Measurements from ENCODE around the gene FOXP1. TPM values are rescaled to one million over a fixed set of nuclear protein-coding genes. Genes with fewer than 3 reads are reported as not detected.

FOXP1 gene
- total and polyA plus RNA-seq, 2 experiments from 2014 or later = 37.4 to 59.9 TPM

- Histone ChIP-seq H3K27me3 (replicated peaks; ENCODE audit: insufficient read depth) (no peaks in the 10 kb centered on the region), H3K4me3 (peak overlapping the region; percentile 90), H3K79me2 (ENCODE audit: insufficient read depth) (peaks cover 67% of the 10 kb centered on the region), H3K9me2 (ENCODE audit: insufficient read depth) (no peaks in the 10 kb centered on the region), H3K36me3 (ENCODE audit: low read depth) (no peaks in the 10 kb centered on the region), H4K20me1 (ENCODE audit: insufficient read depth) (no peaks in the 10 kb centered on the region), H3K9me3 (ENCODE audit: low read depth) (no peaks in the 10 kb centered on the region), H3K4me1 (ENCODE audit: insufficient read depth) (peaks cover 47% of the 10 kb centered on the region), H3K9ac (peak overlapping the region; percentile 88), H3F3A (ENCODE audit: insufficient read depth) (peaks cover 51% of the 10 kb centered on the region), H3K27ac (peak overlapping the region; percentile 84), H2AFZ (peak overlapping the region; percentile 64), H3K4me2 (ENCODE audit: unreplicated experiment) (peak overlapping the region; percentile 98)
- DNase-seq = peak; percentile 54
- TF ChIP-seq EZH2 (IDR thresholded peaks at IDR 0.05; ENCODE audit: insufficient read depth, poor library complexity, severe bottlenecking) (no peak), EZH2phosphoT487 (IDR thresholded peaks at IDR 0.05; ENCODE audit: insufficient read depth, low read depth) (no peak)
- in situ Hi-C loops (cut with MboI) = no loop called here
- WGBS, 2 experiments (ENCODE audit: low coverage in 1 of 2, low lambda C conversion rate in 2 of 2, missing lambda C conversion rate in 2 of 2) = 14% methylated on average over 13 of the region's 13 CpGs
These were observed 519.7 kb downstream of the FOXP1 start for GRCh38 chr3:71063773-71064290.

- Histone ChIP-seq H3K4me3 (peak overlapping the region; percentile 90), H3K9me2 (ENCODE audit: insufficient read depth) (no peaks in the 10 kb centered on the region), H3K79me2 (ENCODE audit: insufficient read depth) (peaks cover 74% of the 10 kb centered on the region), H3K27ac (peak overlapping the region; percentile 84), H3K9ac (peak overlapping the region; percentile 88), H4K20me1 (ENCODE audit: insufficient read depth) (no peaks in the 10 kb centered on the region), H3K27me3 (replicated peaks; ENCODE audit: insufficient read depth) (no peaks in the 10 kb centered on the region), H3K4me2 (ENCODE audit: unreplicated experiment) (peak overlapping the region; percentile 98), H3F3A (ENCODE audit: insufficient read depth) (peaks cover 51% of the 10 kb centered on the region), H3K36me3 (ENCODE audit: low read depth) (no peaks in the 10 kb centered on the region), H3K9me3 (ENCODE audit: low read depth) (no peaks in the 10 kb centered on the region), H3K4me1 (ENCODE audit: insufficient read depth) (peaks cover 53% of the 10 kb centered on the region), H2AFZ (no peak overlapping the region)
- in situ Hi-C loops (cut with MboI) = no loop called here
- TF ChIP-seq EZH2 (IDR thresholded peaks at IDR 0.05; ENCODE audit: insufficient read depth, poor library complexity, severe bottlenecking) (no peak), EZH2phosphoT487 (IDR thresholded peaks at IDR 0.05; ENCODE audit: insufficient read depth, low read depth) (no peak)
- 45 to 49% methylated on average over 6 of the region's 6 CpGs for WGBS, 2 experiments (ENCODE audit: low coverage in 1 of 2, low lambda C conversion rate in 2 of 2, missing lambda C conversion rate in 2 of 2)
- DNase-seq = peak; percentile 67
These were observed 520.4 kb downstream of the FOXP1 start for GRCh38 chr3:71062952-71063772.

- DNase-seq = peak; percentile 30
- in situ Hi-C loops (cut with MboI) = no loop called here
These were observed 521.2 kb downstream of the FOXP1 start for GRCh38 chr3:71062037-71062932.

GRCh38 chr3:71061581-71061980 lies 521.9 kb downstream of the FOXP1 start:
- peaks cover 62% of the 10 kb centered on the region for H3F3A ChIP-seq (ENCODE audit: insufficient read depth)
- in situ Hi-C loops (cut with MboI) = no loop called here
- peak overlapping the region; percentile 90; the same call in 1 of the 2 replicates for H3K4me3 ChIP-seq
- no peaks in the 10 kb centered on the region for H3K9me3 ChIP-seq (ENCODE audit: low read depth)
- peaks cover 85% of the 10 kb centered on the region for H3K79me2 ChIP-seq (ENCODE audit: insufficient read depth)
- H3K9me2 ChIP-seq (ENCODE audit: insufficient read depth) = no peaks in the 10 kb centered on the region
- no peak for DNase-seq
- TF ChIP-seq EZH2phosphoT487 (IDR thresholded peaks at IDR 0.05; ENCODE audit: insufficient read depth, low read depth) (no peak), EZH2 (IDR thresholded peaks at IDR 0.05; ENCODE audit: insufficient read depth, poor library complexity, severe bottlenecking) (no peak)
- no peak overlapping the region for H3K9ac ChIP-seq
- peaks cover 59% of the 10 kb centered on the region for H3K4me1 ChIP-seq (ENCODE audit: insufficient read depth)
- WGBS, 2 experiments (ENCODE audit: low coverage in 1 of 2, low lambda C conversion rate in 2 of 2, missing lambda C conversion rate in 2 of 2) = 87 to 96% methylated on average over 3 of the region's 3 CpGs
- H3K4me2 ChIP-seq (ENCODE audit: unreplicated experiment) = peak overlapping the region; percentile 98
- no peaks in the 10 kb centered on the region for H4K20me1 ChIP-seq (ENCODE audit: insufficient read depth)
- no peaks in the 10 kb centered on the region for H3K36me3 ChIP-seq (ENCODE audit: low read depth)
- no peaks in the 10 kb centered on the region for H3K27me3 ChIP-seq (replicated peaks; ENCODE audit: insufficient read depth)
- 0 out of 2 replicates have a peak overlapping the region, but pooled peaks have one; percentile 0 for H3K27ac ChIP-seq
- H2AFZ ChIP-seq = no peak overlapping the region

More at GRCh38 chr3:71062037-71062932, 521.2 kb downstream of the FOXP1 start:
- Histone ChIP-seq H3K27me3 (replicated peaks; ENCODE audit: insufficient read depth) (no peaks in the 10 kb centered on the region), H3K4me3 (peak overlapping the region; percentile 90), H3K4me2 (ENCODE audit: unreplicated experiment) (peak overlapping the region; percentile 98), H2AFZ (no peak overlapping the region), H3K27ac (peak overlapping the region; percentile 84), H4K20me1 (ENCODE audit: insufficient read depth) (no peaks in the 10 kb centered on the region), H3K4me1 (ENCODE audit: insufficient read depth) (peaks cover 59% of the 10 kb centered on the region), H3K9me3 (ENCODE audit: low read depth) (no peaks in the 10 kb centered on the region), H3F3A (ENCODE audit: insufficient read depth) (peaks cover 58% of the 10 kb centered on the region), H3K9me2 (ENCODE audit: insufficient read depth) (no peaks in the 10 kb centered on the region), H3K9ac (peak overlapping the region; percentile 88), H3K36me3 (ENCODE audit: low read depth) (no peaks in the 10 kb centered on the region), H3K79me2 (ENCODE audit: insufficient read depth) (peaks cover 82% of the 10 kb centered on the region)
- TF ChIP-seq EZH2phosphoT487 (IDR thresholded peaks at IDR 0.05; ENCODE audit: insufficient read depth, low read depth) (no peak), EZH2 (IDR thresholded peaks at IDR 0.05; ENCODE audit: insufficient read depth, poor library complexity, severe bottlenecking) (no peak)
- WGBS, 2 experiments (ENCODE audit: low coverage in 1 of 2, low lambda C conversion rate in 2 of 2, missing lambda C conversion rate in 2 of 2) = 89% methylated on average over 14 of the region's 14 CpGs
